GM18498 (cell line): ENCODE data around the gene UGT1A10.
"Not testable (repeated sequence)": the region's sequence is repeated elsewhere in the genome, so short reads cannot be mapped to it uniquely, and the experiment has no call there.

Source experiments
- ATAC-seq: cut with Tn5 transposase; IDR thresholded peaks from one replicate; pipeline ENCODE4 v1.9.1; 2021; ENCODE audit warnings: mild to moderate bottlenecking, moderate library complexity; ENCODE audit not compliant: unreplicated experiment

The UGT1A10 gene

DNA sequence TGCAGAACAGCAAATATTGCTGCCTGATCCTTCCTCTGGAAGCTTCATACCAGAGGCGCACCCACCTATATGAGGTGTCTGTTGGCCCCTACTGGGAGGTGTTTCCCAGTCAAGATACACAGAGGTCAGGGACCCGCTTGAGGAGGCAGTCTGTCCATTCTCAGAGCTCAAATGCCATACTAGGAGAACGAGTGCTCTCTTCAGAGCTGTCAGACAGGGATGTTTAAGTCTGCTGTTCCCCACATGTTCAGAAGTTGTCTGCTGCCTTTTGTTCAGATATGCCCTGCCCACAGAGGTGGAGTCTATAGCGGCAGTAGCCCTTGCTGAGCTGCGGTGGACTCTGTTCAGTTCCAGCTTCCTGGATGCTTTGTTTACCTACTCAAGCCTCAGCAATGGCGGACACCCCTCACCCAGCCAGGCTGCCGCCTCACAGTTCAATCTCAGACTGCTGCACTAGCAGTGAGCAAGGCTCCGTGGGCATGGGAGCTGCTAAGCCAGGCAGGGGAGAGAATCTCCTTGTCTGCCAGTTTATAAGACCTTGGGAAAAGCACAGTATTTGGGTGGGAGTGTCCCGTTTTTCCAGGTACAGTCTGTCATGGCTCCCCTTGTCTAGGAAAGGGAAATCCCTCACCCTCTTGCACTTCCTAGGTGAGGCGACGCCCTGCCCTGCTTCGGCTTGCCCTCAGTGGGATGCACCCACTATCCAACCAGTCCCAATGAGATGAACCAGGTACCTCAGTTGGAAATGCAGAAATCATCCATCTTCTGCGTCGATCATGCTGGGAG lies 100.8 kb downstream of the UGT1A10 start:
- not testable (repeated sequence) for ATAC-seq

DNA sequence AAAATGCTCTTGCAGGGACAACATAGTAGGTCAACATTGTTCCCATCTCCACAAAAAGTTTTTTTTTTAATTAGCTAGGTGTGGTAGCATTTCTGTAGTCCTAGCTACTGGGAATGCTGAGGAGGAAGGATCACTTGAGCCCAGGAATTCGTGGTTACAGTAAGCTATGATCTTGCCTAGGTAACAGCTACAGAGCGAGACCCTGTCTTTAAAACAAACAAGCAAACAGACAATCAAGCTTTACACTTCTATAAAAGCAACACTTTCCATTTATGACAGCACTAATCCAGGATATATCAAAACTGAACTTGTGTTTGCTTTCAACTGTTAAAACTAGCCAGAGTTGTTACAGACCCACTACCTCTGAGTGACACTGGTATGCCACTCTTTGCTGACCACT lies 104.6 kb downstream of the UGT1A10 start:
- ATAC-seq = no peak

DNA sequence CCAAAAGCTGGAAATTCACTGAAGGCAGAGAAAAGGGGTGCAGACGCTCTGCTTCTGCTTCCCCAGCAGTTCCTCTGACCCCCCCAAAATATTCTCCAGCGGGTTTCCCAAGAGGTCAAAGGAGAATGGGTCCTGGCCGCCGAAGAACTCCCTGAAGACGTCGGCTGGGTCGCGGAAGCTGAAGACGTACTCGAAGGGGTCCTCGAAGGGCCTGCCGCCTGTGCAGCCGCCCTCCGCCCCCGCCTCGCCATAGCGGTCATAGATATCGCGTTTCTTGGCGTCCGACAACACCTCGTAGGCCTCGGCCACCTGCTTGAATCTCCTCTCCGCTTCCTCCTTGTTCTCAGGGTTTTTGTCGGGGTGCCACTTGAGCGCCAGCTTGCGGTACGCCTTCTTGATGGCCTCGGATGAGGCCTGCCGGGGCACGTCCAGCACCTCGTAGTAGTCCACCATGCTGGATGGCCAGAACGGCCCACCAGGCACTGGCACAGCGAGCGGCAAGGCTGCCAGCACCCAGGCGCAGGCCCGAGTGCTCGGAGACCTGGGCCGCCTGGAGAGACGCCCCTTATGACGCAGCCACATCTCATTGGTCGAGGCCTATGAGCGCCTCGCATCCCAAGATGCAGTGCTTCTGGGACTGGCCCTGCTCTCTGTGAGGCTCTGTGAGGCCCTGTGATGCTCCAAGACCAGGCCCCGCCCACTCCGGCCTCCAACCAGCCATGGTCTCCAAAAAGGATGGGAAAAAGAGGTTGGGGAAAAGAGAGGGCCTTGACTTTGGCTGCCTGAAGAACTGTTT lies 107.4 kb downstream of the UGT1A10 start:
- no peak for ATAC-seq

DNA sequence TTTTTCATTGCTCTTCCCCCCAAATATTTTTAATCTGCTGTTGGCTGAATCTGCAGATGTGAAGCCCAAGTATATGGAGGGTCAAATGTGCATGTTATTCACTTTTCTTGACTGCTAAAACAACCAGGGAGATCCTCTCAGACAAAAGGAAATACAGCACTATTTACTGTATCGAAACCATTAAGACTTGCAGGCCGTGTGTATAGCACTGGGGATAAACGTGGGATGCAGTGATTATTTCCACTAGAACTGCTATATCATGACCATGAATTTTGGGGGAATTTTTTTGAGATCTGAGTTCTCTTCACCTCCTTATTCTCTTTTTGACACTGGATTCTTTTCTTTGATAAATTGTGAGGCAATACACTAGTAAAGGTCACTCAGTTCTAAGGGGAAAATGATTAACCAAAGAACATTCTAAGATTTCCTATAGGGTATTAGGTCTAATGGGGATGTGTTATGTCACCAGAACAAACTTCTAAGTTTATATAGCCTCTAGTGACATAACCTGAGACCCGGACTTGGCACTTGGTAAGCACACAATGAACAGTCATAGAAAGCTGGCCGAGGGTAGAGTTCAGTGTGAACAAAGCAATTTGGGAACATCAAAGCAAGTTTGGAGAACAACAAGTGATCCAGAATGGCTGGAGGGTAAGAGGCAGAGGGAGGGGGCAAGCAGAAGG lies 109.0 kb downstream of the UGT1A10 start:
- ATAC-seq = no peak

DNA sequence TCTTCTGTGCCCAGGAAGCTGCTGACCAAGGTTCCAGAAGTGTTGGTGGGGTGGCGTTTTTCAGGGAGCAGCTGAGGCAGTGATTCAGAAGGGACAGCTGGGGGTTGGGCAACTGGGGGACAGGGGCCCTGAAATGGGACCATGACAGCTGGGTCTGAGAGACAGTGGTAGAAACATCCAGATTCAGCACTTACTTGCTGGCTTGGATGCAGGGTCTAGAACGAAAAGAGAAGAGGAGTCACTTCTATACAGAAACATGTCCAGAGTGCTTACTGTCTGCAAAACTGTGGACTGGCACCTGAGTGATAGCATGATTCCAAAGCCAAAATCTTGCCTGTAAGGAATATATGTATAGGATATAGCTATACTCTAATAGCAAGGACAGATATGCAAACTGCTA lies 109.6 kb downstream of the UGT1A10 start:
- ATAC-seq = not testable (repeated sequence)

DNA sequence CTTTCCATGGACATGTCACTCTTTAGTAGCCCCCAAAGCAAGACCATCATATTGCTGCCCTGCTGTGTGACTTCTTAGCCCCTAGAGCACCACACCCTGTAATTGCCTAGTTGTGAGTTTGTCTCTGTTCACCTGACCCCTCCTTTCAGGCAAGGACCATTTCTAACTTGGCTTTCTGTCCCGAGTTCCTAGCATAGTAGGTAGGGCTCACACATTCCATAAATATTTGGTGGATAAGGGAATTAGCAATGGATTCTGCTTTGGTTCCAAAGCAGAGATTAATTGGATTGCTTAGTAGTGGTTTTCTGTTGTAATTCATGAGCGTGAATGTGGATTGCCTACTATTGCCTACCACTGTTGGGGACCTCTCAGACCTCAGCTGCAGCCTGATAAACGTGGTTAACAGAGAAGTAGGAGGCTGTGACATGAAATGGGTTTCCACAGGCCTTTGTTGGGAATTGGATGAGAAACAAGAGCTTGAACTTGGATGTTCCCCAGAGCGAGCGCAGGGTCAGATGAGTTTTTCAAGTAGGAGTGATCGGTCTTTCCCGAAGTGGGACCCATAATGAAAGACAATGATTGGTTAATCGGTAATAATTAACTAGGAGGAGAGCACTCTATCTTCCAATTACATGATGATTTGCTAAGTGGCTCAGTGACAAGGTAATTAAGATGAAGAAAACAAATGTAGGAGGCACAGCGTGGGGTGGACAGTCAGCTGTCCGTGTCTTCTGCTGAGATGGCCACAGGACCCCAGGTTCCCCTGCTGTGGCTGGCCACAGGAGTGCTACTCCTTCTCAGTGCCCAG lies 110.4 kb downstream of the UGT1A10 start:
- ATAC-seq = no peak

DNA sequence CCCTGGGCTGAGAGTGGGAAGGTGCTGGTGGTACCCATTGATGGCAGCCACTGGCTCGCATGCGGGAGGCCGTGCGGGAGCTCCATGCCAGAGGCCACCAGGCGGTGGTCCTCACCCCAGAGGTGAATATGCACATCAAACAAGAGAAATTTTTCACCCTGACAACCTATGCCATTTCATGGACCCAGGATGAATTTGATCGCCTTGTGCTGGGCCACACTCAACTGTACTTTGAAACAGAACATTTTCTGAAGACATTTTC lies 111.0 kb downstream of the UGT1A10 start:
- no peak for ATAC-seq

DNA sequence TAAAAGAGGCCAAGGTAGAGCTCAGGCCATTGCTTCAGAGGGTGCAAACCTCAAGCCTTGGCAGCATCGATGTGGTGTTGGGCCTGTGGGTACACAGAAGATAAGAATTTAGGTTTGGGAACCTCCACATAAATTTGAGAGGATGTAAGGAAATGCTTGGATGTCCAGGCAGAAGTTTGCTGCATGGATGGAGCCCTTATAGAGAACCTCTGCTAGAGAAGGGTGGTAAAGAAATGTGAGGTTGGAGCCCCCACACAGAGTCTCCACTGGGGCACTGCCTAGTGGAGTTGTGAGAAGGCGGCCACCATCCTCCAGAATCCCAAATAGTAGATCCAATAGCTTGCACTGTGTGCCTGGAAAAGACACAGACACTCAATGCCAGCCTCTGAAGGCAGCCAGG lies 114.4 kb downstream of the UGT1A10 start:
- ATAC-seq = not testable (repeated sequence)

DNA sequence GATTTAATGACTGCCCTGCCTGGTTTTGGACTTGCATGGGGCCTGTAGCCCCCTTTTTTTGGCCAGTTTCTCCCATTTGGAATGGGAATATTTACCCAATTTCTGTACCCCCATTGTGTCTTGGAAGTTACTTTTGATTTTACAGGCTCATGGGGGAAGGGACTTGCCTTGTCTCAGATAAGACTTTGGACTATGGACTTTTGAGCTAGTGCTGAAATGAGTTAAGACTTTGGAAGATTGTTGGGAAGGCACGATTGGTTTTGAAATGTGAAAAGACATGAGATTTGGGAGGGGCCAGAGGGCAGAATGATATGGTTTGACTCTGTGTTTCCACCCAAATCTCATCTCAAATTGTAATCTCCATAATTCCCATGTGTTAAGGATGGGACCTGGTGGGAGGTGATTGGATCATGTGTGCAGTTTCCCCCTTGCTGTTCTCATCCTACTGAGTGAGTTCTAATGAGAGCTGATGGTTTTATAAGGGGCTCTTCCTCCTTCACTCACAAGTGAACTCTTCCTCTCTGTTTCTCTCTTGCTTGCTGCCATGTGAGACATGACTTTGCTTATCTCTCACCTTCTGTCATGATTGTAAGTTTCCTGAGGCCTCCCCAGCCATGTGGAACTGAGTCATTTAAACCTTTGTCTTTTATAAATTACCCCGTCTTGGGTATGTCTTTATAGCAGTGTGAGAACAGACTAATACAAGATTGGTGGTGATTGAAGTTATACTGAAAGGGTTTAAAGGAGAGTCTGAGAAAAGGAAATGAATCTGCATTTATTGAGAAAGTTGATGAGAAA lies 115.2 kb downstream of the UGT1A10 start:
- not testable (repeated sequence) for ATAC-seq

DNA sequence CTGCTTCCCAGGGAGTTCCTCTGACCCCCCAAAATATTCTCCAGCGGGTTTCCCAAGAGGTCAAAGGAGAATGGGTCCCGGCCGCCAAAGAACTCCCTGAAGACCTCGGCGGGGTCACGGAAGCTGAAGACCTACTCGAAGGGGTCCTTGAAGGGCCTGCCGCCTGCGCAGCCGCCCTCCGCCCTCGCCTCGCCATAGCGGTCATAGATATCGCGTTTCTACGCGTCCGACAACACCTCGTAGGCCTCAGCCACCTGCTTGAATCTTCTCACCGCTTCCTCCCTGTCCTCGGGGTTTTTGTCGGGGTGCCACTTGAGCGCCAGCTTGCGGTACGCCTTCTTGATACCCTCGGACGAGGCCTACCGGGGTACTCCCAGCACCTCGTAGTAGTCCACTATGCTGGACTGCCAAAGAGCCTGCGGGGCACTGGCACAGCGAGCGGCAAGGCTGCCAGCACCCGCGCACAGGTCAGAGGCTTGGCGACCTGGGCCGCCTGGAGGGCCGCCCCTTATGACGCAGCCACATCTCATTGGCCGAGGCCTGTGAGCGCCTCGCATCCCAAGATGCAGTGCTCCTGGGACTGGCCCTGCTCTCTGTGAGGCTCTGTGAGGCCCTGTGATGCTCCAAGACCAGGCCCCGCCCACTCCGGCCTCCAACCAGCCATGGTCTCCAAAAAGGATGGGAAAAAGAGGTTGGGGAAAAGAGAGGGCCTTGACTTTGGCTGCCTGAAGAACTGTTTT lies 118.8 kb downstream of the UGT1A10 start:
- no peak for ATAC-seq

DNA sequence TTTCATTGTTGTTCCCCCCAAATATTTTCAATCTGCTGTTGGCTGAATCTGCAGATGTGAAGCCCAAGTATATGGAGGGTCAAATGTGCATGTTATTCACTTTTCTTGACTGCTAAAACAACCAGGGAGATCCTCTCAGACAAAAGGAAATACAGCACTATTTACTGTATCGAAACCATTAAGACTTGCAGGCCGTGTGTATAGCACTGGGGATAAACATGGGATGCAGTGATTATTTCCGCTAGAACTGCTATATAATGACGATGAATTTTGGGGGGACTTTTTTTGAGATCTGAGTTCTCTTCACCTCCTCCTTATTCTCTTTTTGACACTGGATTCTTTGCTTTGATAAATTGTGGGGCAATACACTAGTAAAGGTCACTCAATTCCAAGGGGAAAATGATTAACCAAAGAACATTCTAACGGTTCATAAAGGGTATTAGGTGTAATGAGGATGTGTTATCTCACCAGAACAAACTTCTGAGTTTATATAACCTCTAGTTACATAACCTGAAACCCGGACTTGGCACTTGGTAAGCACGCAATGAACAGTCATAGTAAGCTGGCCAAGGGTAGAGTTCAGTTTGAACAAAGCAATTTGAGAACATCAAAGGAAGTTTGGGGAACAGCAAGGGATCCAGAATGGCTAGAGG lies 120.3 kb downstream of the UGT1A10 start:
- ATAC-seq = no peak

DNA sequence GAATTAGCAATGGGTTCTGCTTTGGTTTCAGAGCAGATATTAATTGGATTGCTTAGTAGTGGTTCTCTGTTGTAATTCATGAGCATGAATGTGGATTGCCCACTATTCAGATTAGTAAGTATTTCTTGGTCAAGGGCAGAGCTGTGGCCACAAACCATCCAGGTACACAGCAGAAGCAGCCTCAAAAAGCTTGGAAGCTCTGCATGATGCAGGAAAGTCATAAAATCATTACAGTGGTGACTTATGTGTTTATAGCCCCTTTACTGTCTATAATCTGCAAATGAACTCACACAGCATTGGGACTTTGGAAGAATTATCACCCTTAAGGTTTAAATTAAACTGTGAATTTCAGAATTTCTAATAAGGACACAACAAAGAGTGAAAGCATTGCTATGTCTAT lies 121.9 kb downstream of the UGT1A10 start:
- no peak for ATAC-seq

DNA sequence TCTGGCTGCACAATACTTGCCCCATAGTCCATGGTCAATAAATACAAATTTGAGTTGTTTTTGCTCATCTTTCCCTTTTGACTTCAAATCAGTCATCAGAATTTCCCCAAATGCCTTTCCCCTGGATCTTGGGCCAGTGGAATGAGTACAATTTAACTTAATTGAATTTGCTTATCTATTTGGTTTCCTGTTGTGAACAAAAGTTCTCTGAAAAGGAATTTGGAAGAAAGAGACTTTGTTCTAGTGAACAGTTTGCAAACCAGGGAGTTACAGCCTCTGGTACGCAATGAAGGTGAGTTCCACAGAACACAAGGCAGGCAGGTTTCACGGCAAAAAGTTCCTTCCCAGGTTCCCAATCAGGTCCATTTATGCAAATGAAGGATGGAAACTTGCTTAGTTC lies 122.6 kb downstream of the UGT1A10 start:
- ATAC-seq = no peak

DNA sequence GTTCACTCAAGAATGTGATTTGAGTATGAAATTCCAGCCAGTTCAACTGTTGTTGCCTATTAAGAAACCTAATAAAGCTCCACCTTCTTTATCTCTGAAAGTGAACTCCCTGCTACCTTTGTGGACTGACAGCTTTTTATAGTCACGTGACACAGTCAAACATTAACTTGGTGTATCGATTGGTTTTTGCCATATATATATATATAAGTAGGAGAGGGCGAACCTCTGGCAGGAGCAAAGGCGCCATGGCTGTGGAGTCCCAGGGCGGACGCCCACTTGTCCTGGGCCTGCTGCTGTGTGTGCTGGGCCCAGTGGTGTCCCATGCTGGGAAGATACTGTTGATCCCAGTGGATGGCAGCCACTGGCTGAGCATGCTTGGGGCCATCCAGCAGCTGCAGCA lies 123.8 kb downstream of the UGT1A10 start, which contains the start of gene UGT1A1:
Gene UGT1A1 (plus strand): TSS at position 228 of the 400 bp plus-strand sequence. CDS start 18 bp downstream, at position 246.
- no peak for ATAC-seq

DNA sequence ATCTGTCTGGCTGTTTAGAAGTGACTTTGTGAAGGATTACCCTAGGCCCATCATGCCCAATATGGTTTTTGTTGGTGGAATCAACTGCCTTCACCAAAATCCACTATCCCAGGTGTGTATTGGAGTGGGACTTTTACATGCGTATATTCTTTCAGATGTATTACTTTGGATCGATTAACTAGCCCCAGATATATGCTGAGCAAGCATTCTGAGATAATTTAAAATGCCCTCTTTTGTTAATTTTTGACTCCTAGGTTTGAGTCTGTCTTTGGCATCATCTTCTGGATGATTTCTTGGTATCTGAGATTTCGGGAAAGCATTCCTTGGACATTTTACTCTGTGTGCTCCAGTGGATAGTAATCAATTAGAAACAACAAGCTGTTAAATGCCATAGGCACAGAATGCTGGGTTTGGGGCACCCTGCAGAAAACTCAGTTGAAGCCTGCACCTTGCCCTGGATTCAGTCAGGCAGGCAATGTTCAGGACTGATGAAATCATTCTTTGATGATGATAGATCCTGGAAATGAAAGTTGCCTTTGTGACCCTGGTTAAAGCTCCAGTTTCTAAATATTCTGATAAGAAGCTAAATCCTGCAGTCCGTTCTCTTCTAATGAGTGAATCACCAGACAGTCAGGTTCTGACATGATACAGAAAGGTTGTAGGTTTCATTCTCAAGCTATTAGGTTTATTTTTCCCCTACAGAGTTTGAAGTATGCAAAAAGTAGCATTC lies 125.0 kb downstream of the UGT1A10 start:
- ATAC-seq = no peak

DNA sequence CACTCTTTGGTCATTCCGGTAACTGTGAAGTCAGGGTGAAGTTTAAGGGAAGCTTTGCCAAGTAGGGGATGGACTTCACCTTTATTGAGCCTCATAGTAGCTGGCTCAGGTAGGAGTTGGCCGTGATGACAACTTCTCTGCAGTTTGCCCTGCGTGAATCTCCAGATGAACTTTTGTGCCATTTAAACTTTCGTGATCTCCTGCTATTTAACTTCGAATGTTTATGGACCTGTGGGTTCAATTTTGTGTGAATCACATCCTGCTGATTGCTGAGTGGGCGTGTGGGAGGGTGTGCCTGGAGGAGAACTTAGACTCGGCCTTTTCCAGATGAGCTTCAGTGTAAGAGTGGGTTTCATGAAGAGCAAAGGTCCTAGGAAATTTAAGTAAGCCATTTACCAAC lies 128.0 kb downstream of the UGT1A10 start:
- ATAC-seq = no peak

DNA sequence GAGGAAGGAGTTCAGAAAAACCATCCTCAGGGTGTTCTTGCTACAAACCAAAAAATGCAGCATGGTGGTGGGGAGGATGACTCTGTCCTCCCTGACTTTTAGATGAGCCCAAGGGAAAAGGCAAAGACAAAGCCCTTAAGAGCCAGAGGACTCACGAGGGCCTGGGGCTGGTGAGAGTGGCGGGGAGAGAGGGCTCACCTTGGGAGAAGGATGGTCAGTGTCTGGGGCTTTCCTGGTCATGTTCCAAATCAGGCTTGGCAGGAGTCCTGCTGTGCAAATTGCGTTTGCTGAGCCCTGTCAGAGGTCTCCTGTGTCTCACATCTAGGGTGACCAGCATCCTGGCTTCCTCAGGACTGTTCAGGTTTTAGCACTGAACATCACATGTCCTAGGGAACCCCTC lies 128.5 kb downstream of the UGT1A10 start:
- no peak for ATAC-seq

DNA sequence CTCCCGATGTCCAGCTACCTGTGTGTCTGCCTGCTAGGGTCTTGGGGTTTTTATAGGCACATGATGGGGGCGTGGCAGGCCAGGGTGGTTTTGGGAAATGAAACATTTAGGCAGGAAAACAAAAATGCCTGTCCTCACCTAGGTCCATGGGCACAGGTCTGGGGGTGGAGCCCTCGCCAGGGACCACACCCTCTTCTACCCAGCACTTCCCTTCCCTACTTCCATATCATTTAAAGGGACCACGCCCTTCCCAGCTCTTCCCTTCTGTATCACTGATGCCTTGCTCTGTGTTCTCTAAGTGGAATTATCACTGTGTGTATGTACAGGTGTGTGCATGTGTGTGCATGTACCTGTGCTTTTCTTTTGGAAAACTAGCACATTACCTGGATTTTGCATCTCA lies 130.2 kb downstream of the UGT1A10 start:
- no peak for ATAC-seq
